ENCODE measurements around the gene TFF1. TPM values are rescaled to one million over a fixed set of nuclear protein-coding genes. Genes with fewer than 3 reads are reported as not detected.

Gene TFF1
- total RNA-seq, 4 donors from 2014 or later: 8.6 to 45.3 (median 25.8) TPM; not detected in 1

- 58 to 68% methylated on average over 11 to 32 of the region's 32 CpGs for WGBS, 2 donors (ENCODE audit: low coverage in 1 of 2)
- Histone ChIP-seq H3K36me3 (no peaks in the 10 kb centered on the region), H3K4me1 (peaks cover 0 to 21% (median 16%) of the 10 kb centered on the region in 4 donors), H3K27me3 (no peaks in the 10 kb centered on the region), H3K4me3 (peak overlapping the region in 1 of 4 donors; percentile 22), H3K27ac (peak overlapping the region; percentile 41 to 71 (median 62)), H3K9me3 (no peaks in the 10 kb centered on the region)
- intact Hi-C loops (cut with DNase I; ENCODE audit: low total_unique reads) (no loop called here), in situ Hi-C loops (cut with MboI; ENCODE audit: low pct_ligation_motif_present in 1 of 4, low pct_unique_long_range_greater_than_20kb in 1 of 4, low sequenced_read_pairs in 3 of 4) (no loop called here)
- TF ChIP-seq POLR2A (IDR thresholded peaks at IDR 0.05) (peak; percentile 30), CTCF (IDR thresholded peaks at IDR 0.05) (peak in 2 of 5 experiments; percentile 22 to 64), EP300 (IDR thresholded peaks at IDR 0.05; ENCODE audit: low read depth) (no peak), POLR2AphosphoS5 (IDR thresholded peaks at IDR 0.05) (peak in 1 of 3 donors; percentile 6)
- DNase-seq: peak; percentile 65
Measured at GRCh38 chr21:42376338-42376982, 10.1 kb upstream of the TFF1 start.

- Histone ChIP-seq H3K9me3 (no peaks in the 10 kb centered on the region), H3K36me3 (no peaks in the 10 kb centered on the region), H3K27ac (peak overlapping the region; percentile 41 to 71 (median 62)), H3K4me1 (peaks cover 0 to 21% (median 16%) of the 10 kb centered on the region in 4 donors), H3K4me3 (peak overlapping the region in 1 of 4 donors; percentile 12), H3K27me3 (no peaks in the 10 kb centered on the region)
- DNase-seq: no peak
- intact Hi-C loops (cut with DNase I; ENCODE audit: low total_unique reads): no loop called here
- TF ChIP-seq POLR2A (IDR thresholded peaks at IDR 0.05) (no peak), EP300 (IDR thresholded peaks at IDR 0.05; ENCODE audit: low read depth) (no peak), CTCF (IDR thresholded peaks at IDR 0.05) (no peak), POLR2AphosphoS5 (IDR thresholded peaks at IDR 0.05) (no peak)
- WGBS, 2 donors (ENCODE audit: low coverage in 1 of 2): 55% methylated on average over 2 of the region's 3 CpGs; no CpG with 5 or more reads in 1 of the 2 donors
- in situ Hi-C loops (cut with MboI; ENCODE audit: low pct_ligation_motif_present in 1 of 4, low pct_unique_long_range_greater_than_20kb in 1 of 4, low sequenced_read_pairs in 3 of 4): no loop called here
Measured at GRCh38 chr21:42375966-42376337, 9.6 kb upstream of the TFF1 start.

- in situ Hi-C loops (cut with MboI; ENCODE audit: low pct_ligation_motif_present in 1 of 4, low pct_unique_long_range_greater_than_20kb in 1 of 4, low sequenced_read_pairs in 3 of 4) (no loop called here), intact Hi-C loops (cut with DNase I; ENCODE audit: low total_unique reads) (no loop called here)
- peak; percentile 35 for TF ChIP-seq EP300 (IDR thresholded peaks at IDR 0.05; ENCODE audit: low read depth)
- TF ChIP-seq CTCF (IDR thresholded peaks at IDR 0.05): no peak
- TF ChIP-seq POLR2AphosphoS5 (IDR thresholded peaks at IDR 0.05): peak in 2 of 3 donors; percentile 80 to 85
- TF ChIP-seq POLR2A (IDR thresholded peaks at IDR 0.05): peak; percentile 78
- Histone ChIP-seq H3K27me3 (no peaks in the 10 kb centered on the region), H3K27ac (peak overlapping the region; percentile 41 to 71 (median 62)), H3K36me3 (no peaks in the 10 kb centered on the region), H3K9me3 (no peaks in the 10 kb centered on the region), H3K4me3 (peak overlapping the region in 1 of 4 donors; percentile 13), H3K4me1 (peaks cover 0 to 21% (median 16%) of the 10 kb centered on the region in 4 donors)
- 33% methylated on average over 10 of the region's 11 CpGs; no CpG with 5 or more reads in 1 of the 2 donors for WGBS, 2 donors (ENCODE audit: low coverage in 1 of 2)
- DNase-seq: peak; percentile 79
Measured at GRCh38 chr21:42375506-42375905, 9.2 kb upstream of the TFF1 start.

- H3K27ac ChIP-seq: peak overlapping the region; percentile 41 to 71 (median 62)
- in situ Hi-C loops (cut with MboI; ENCODE audit: low pct_ligation_motif_present in 1 of 4, low pct_unique_long_range_greater_than_20kb in 1 of 4, low sequenced_read_pairs in 3 of 4) (loop anchor here in 1 of 4 donors (5.0 kb wide), 1 partner anchor 53 kb away; no protein-coding TSS in a partner anchor), intact Hi-C loops (cut with DNase I; ENCODE audit: low total_unique reads) (no loop called here)
- no peaks in the 10 kb centered on the region for H3K27me3 ChIP-seq
- peak overlapping the region in 1 of 4 donors; percentile 13 for H3K4me3 ChIP-seq
- 55 to 70% methylated on average over 2 to 19 of the region's 23 CpGs for WGBS, 2 donors (ENCODE audit: low coverage in 1 of 2)
- H3K4me1 ChIP-seq: peaks cover 0 to 21% (median 16%) of the 10 kb centered on the region in 4 donors
- TF ChIP-seq EP300 (IDR thresholded peaks at IDR 0.05; ENCODE audit: low read depth) (no peak), POLR2A (IDR thresholded peaks at IDR 0.05) (no peak), CTCF (IDR thresholded peaks at IDR 0.05) (no peak), POLR2AphosphoS5 (IDR thresholded peaks at IDR 0.05) (no peak)
- no peak for DNase-seq
- no peaks in the 10 kb centered on the region for H3K36me3 ChIP-seq
- no peaks in the 10 kb centered on the region for H3K9me3 ChIP-seq
Measured at GRCh38 chr21:42374864-42375499, 8.6 kb upstream of the TFF1 start.

All from transverse colon (tissue), 4 donors.